HG03575 (cell line): ENCODE results near the gene OR2T8.
A peak's percentile ranks its signal among the peaks of the same experiment; 100 is the strongest.

Experiments used
- ATAC-seq: cut with Tn5 transposase; IDR thresholded peaks from one replicate; pipeline ENCODE4 v1.9.1; 2021; ENCODE audit not compliant: unreplicated experiment, insufficient number of reproducible peaks, low FRiP score; ENCODE audit errors: extremely low read depth

OR2T8 gene

GRCh38 chr1:247919952-247920351 is at the start of gene OR2T8:
Gene OR2T8 (plus strand): TSS chr1:247920252. CDS start chr1:247921018, 766 bp downstream.
- no peak for ATAC-seq

- ATAC-seq: no peak
These were observed 36.7 kb upstream of the OR2T8 start for GRCh38 chr1:247883346-247883745.

- no peak for ATAC-seq
These were observed 35.1 kb upstream of the OR2T8 start for GRCh38 chr1:247884797-247885413.

GRCh38 chr1:247895163-247895637 is 24.9 kb upstream of the OR2T8 start, which contains the start of gene OR2W3:
Gene OR2W3 (plus strand): TSS chr1:247895587. CDS start chr1:247895587, 0 bp downstream.
- no peak for ATAC-seq

GRCh38 chr1:247895976-247896375 is 24.1 kb upstream of the OR2T8 start:
- no peak for ATAC-seq

- no peak for ATAC-seq
These were observed 15.9 kb upstream of the OR2T8 start for GRCh38 chr1:247904122-247904521.

GRCh38 chr1:247905181-247905580 is 14.9 kb upstream of the OR2T8 start:
- ATAC-seq: no peak

GRCh38 chr1:247905910-247906503 is 14.0 kb upstream of the OR2T8 start:
- ATAC-seq: no peak

- no peak for ATAC-seq
These were observed 13.5 kb upstream of the OR2T8 start for GRCh38 chr1:247906504-247907047.

- ATAC-seq: no peak
These were observed 11.3 kb upstream of the OR2T8 start for GRCh38 chr1:247908766-247909165.

- no peak for ATAC-seq
These were observed 6.3 kb upstream of the OR2T8 start for GRCh38 chr1:247913786-247914185.

- ATAC-seq: no peak
These were observed 5.0 kb upstream of the OR2T8 start for GRCh38 chr1:247914941-247915662.

- ATAC-seq: no peak
These were observed 3.9 kb downstream of the OR2T8 start for GRCh38 chr1:247923941-247924340.

- ATAC-seq: no peak
These were observed 4.8 kb downstream of the OR2T8 start, which contains the start of gene OR2AJ1 for GRCh38 chr1:247924868-247925267. Gene OR2AJ1 (plus strand): TSS chr1:247924889. CDS start chr1:247933769, 8,880 bp downstream.

GRCh38 chr1:247933989-247934388 is 13.9 kb downstream of the OR2T8 start:
- ATAC-seq: no peak

GRCh38 chr1:247935781-247936180 is 15.7 kb downstream of the OR2T8 start:
- ATAC-seq: no peak

GRCh38 chr1:247936415-247936814 is 16.4 kb downstream of the OR2T8 start:
- no peak for ATAC-seq

GRCh38 chr1:247936965-247937734 is 17.1 kb downstream of the OR2T8 start:
- peak; percentile 99 for ATAC-seq

- no peak for ATAC-seq
These were observed 22.6 kb downstream of the OR2T8 start for GRCh38 chr1:247942624-247943023.
